Thoracic aorta (tissue), 2 donors: ENCODE measurements around the gene CYP2C9. TPM values are rescaled to one million over a fixed set of nuclear protein-coding genes. Genes with fewer than 3 reads are reported as not detected.
"Not testable (repeated sequence)": the region's sequence is repeated elsewhere in the genome, so short reads cannot be mapped to it uniquely, and the experiment has no call there.

ENCODE experiments used
- ATAC-seq: fragments of 150-250 bp; one replicate; pipeline ENCODE4 v1.8.0; 2017; ENCODE audit warnings: low read depth; ENCODE audit not compliant: insufficient number of reproducible peaks, low FRiP score
- DNase-seq: peaks from one replicate; pipeline ENCODE4 v3.0.0-alpha.2; 2020; ENCODE audit warnings: low spot score
- H3K27ac ChIP-seq, 2 donors: fragments of 200-600 bp; sonication (generic); 1 replicate in 1 of 2; 2 replicates in 1 of 2; pipeline ENCODE4 v1.5.1; 2016; ENCODE audit warnings: mild to moderate bottlenecking in 2 of 2, moderate library complexity in 2 of 2
- H3K27me3 ChIP-seq: fragments of 200-600 bp; sonication (generic); replicated peaks from 2 replicates; pipeline ENCODE4 v1.6.0; 2016; ENCODE audit warnings: mild to moderate bottlenecking; ENCODE audit not compliant: insufficient read depth
- H3K36me3 ChIP-seq: fragments of 200-600 bp; sonication (generic); one replicate; pipeline ENCODE4 v1.5.1; 2016
- H3K4me1 ChIP-seq, 2 donors: fragments of 200-600 bp; sonication (generic); 1 replicate in 1 of 2; 2 replicates in 1 of 2; pipeline versions ENCODE4 v1.5.1 to v1.6.0; 2016; ENCODE audit warnings: low read depth in 2 of 2, mild to moderate bottlenecking in 1 of 2; ENCODE audit not compliant: control insufficient read depth in 1 of 2
- H3K4me3 ChIP-seq: fragments of 200-600 bp; sonication (generic); 2 replicates; pipeline ENCODE4 v1.5.1; 2016; ENCODE audit warnings: mild to moderate bottlenecking
- H3K9me3 ChIP-seq: fragments of 200-600 bp; sonication (generic); 2 replicates; pipeline ENCODE4 v1.5.1; 2016
- total RNA-seq, 2 donors: library from RNA; depleted of rRNA; stranded (reverse); fragments of >200 nt; gene quantifications; one replicate each; pipeline versions ENCODE4 v1.1.0 to v1.2.3, GENCODE V29; 2016
- TF ChIP-seq, protein P1 (sequence below): fragments of 200-600 bp; sonication (generic); IDR thresholded peaks from one replicate; pipeline ENCODE4 v1.5.1; 2019; ENCODE audit warnings: antibody characterized with exemption

The CYP2C9 gene
- total RNA-seq, 2 donors from 2014 or later = 4.2 TPM; not detected in 1

DNA sequence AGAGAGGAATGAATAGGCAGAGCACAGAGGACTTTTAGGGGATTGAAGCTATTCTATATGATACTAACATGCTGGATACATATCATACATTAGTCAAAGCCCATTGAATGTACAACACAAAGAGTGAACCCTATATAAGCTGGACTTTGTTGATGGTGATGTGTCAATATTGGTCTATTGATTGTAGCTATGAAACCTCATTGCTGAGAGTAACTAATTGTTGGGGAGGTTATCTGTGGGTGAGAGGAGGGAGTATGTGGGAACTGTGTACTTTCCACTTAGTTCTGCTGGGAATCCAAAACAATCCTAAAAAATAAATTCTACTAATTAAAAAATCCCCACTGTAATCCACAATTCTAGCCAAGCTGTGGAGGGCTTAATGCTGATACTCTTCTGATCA, 22.0 kb upstream of the CYP2C9 start:
- Histone ChIP-seq H3K27ac (no peak overlapping the region), H3K27me3 (no peaks in the 10 kb centered on the region), H3K4me1 (no peaks in the 10 kb centered on the region), H3K9me3 (peaks cover 8% of the 10 kb centered on the region), H3K36me3 (no peaks in the 10 kb centered on the region), H3K4me3 (no peak overlapping the region)
- DNase-seq = no peak
- ATAC-seq = no peak
- TF ChIP-seq, protein P1, sequence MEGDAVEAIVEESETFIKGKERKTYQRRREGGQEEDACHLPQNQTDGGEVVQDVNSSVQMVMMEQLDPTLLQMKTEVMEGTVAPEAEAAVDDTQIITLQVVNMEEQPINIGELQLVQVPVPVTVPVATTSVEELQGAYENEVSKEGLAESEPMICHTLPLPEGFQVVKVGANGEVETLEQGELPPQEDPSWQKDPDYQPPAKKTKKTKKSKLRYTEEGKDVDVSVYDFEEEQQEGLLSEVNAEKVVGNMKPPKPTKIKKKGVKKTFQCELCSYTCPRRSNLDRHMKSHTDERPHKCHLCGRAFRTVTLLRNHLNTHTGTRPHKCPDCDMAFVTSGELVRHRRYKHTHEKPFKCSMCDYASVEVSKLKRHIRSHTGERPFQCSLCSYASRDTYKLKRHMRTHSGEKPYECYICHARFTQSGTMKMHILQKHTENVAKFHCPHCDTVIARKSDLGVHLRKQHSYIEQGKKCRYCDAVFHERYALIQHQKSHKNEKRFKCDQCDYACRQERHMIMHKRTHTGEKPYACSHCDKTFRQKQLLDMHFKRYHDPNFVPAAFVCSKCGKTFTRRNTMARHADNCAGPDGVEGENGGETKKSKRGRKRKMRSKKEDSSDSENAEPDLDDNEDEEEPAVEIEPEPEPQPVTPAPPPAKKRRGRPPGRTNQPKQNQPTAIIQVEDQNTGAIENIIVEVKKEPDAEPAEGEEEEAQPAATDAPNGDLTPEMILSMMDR = no peak

DNA sequence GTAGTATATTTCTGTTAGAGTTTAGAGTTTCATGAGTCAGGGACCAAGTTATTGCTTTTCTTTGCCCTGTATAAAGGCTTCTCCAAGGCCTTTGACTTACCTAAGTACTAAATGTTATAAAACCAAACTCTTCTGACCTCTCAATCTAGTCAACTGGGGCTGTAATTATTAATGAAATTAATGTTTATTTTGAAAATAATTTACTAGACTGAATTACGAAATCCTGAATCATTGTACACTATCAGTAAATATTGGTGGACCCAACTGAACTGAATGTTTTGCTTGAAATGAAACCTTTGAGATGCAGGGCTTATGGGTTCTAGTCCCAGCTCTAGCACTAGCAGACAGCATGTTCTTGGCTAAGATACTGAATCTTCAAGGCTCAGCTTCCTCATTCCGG, 1.7 kb upstream of the CYP2C9 start:
- TF ChIP-seq, protein P1 = no peak
- DNase-seq (no peak), ATAC-seq (no peak)
- no peak overlapping the region for H3K4me3 ChIP-seq
- H3K9me3 ChIP-seq = no peaks in the 10 kb centered on the region
- H3K27me3 ChIP-seq = no peaks in the 10 kb centered on the region
- no peaks in the 10 kb centered on the region for H3K4me1 ChIP-seq
- H3K36me3 ChIP-seq = no peaks in the 10 kb centered on the region
- H3K27ac ChIP-seq = no peak overlapping the region

DNA sequence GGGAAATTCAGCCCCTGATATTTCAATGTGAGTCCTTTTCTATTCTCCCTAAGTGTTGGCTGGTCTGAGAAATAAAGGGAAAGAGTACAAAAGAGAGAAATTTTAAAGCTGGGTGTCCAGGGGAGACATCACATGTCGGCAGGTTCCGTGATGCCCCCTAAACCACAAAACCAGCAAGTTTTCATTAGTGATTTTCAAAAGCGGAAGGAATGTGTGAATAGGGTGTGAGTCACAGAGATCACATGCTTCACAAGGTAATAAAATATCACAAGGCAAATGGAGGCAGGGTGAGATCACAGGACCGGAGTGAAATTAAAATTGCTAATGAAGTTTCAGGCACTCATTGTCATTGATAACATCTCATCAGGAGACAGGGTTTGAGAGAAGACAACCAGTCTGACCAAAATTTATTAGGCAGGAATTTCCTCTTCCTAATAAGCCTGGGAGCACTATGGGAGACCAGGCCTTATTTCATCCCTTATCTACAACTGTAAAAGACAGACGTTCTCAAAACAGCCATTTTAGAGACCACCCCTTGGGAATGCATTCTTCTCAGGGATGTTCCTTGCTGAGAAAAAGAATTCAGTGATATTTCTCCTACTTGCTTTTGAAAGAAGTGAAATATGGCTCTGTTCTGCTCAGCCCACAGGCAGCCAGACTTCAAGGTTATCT, 5.1 kb downstream of the CYP2C9 start:
- not testable (repeated sequence) for ATAC-seq, H3K27ac ChIP-seq

DNA sequence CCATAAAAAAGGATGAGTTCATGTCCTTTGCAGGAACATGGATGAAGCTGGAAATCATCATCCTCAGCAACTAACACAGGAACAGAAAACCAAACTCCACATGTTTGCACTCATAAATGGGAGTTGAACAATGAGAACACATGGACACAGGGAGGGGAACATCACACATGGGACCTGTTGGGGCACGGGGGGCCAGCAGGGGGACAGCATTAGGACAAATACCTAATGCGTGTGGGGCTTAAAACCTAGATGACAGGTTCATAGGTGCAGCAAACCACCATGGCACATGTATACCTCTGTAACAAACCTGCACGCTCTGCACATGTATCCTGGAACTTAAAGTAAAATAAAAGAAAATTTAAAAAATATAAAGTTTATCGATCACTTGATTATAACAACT, 7.7 kb downstream of the CYP2C9 start:
- not testable (repeated sequence) for H3K4me1 ChIP-seq

More for the DNA sequence above, 5.1 kb downstream of the CYP2C9 start:
- H3K4me3 ChIP-seq, H3K9me3 ChIP-seq, H3K36me3 ChIP-seq, H3K4me1 ChIP-seq, H3K27me3 ChIP-seq, DNase-seq: not testable (repeated sequence)

DNA sequence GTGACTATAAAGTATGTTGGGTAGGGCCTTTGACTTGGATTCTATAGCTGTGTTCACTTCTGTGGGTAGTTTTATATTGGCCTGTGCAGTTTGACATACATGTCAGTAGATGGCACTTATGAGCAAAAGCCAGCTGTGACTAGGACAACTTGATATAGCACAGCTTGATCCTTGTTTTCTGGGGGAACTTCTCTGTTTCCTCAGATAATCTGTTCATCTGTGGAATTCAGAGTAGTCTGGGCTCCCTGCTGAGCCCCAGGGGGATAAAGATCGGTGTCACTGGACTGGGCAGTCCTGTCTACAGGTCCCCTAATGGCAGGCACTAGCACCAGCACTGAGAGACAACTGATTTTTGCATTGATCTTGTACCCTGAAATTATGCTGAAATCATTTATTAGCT, 25.4 kb downstream of the CYP2C9 start:
- ATAC-seq = no peak

More for the DNA sequence above, 7.7 kb downstream of the CYP2C9 start:
- not testable (repeated sequence) for H3K9me3 ChIP-seq, H3K27ac ChIP-seq, DNase-seq, ATAC-seq, H3K4me3 ChIP-seq, H3K27me3 ChIP-seq, H3K36me3 ChIP-seq

DNA sequence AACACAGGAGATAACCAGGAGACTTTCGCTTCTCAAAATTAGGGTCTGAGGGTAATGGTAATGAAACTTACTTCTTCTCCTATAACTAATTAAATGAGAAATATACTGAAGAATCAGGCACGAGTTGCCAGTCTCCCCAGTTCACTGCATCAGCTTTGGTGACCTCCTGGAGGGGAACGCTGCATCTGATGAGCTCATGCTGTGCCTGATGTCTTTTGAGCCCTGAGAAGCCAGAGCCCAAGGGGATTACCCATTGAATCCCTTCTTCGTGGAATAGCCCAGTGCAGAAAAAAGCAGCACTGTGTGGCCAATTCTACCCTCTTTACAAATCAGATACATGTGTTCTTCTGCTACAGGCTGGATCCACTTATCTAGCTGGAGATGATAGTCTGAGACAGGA, 45.1 kb downstream of the CYP2C9 start:
- TF ChIP-seq, protein P1 = no peak
- ATAC-seq (no peak), DNase-seq (no peak)
- H3K27me3 ChIP-seq = no peaks in the 10 kb centered on the region
- H3K4me1 ChIP-seq = no peaks in the 10 kb centered on the region
- H3K9me3 ChIP-seq = no peaks in the 10 kb centered on the region
- H3K4me3 ChIP-seq = no peak overlapping the region
- H3K36me3 ChIP-seq = no peaks in the 10 kb centered on the region
- no peak overlapping the region for H3K27ac ChIP-seq

More for the DNA sequence above, 25.4 kb downstream of the CYP2C9 start:
- H3K27ac ChIP-seq = no peak overlapping the region
- H3K9me3 ChIP-seq = peaks cover 3% of the 10 kb centered on the region
- TF ChIP-seq, protein P1 = no peak
- H3K4me1 ChIP-seq = no peaks in the 10 kb centered on the region
- no peaks in the 10 kb centered on the region for H3K36me3 ChIP-seq
- DNase-seq = no peak
- H3K27me3 ChIP-seq = no peaks in the 10 kb centered on the region
- no peak overlapping the region for H3K4me3 ChIP-seq
